Measurements from ENCODE around the gene AOPEP. TPM values are rescaled to one million over a fixed set of nuclear protein-coding genes. Genes with fewer than 3 reads are reported as not detected.
A peak's percentile ranks its signal among the peaks of the same experiment; 100 is the strongest.

The AOPEP gene
- total RNA-seq, 1 experiment from 2014 or later, result 89.5 TPM

GRCh38 chr9:95073918-95074317, 347.4 kb downstream of the AOPEP start:
- CTCF ChIA-PET, result no interaction called here
- peaks cover 15% of the 10 kb centered on the region for H3K4me1 Mint-ChIP-seq (ENCODE audit: low read depth, unreplicated experiment)
- peaks cover 53% of the 10 kb centered on the region for H3K36me3 Mint-ChIP-seq (ENCODE audit: insufficient read depth, unreplicated experiment)
- no peaks in the 10 kb centered on the region for H3K9me3 Mint-ChIP-seq (ENCODE audit: low read depth, unreplicated experiment)
- no peak for DNase-seq
- intact Hi-C loops (cut with micrococcal nuclease; ENCODE audit: unreplicated experiment), result no loop called here
- TF ChIP-seq CTCF (IDR thresholded peaks at IDR 0.05; ENCODE audit: unreplicated experiment), result no peak
- no TSS peak for BruUV-seq (replicated peaks)
- H3K27me3 Mint-ChIP-seq (ENCODE audit: unreplicated experiment), result no peaks in the 10 kb centered on the region
- no peak overlapping the region for H3K27ac Mint-ChIP-seq (ENCODE audit: unreplicated experiment)
- H3K4me3 Mint-ChIP-seq (ENCODE audit: low read depth, unreplicated experiment), result no peak overlapping the region

GRCh38 chr9:95074632-95075031, 348.1 kb downstream of the AOPEP start:
- DNase-seq, result no peak
- Mint-ChIP-seq H3K4me3 (ENCODE audit: low read depth, unreplicated experiment) (no peak overlapping the region), H3K4me1 (ENCODE audit: low read depth, unreplicated experiment) (peaks cover 15% of the 10 kb centered on the region), H3K9me3 (ENCODE audit: low read depth, unreplicated experiment) (no peaks in the 10 kb centered on the region), H3K36me3 (ENCODE audit: insufficient read depth, unreplicated experiment) (peaks cover 53% of the 10 kb centered on the region), H3K27ac (ENCODE audit: unreplicated experiment) (peak overlapping the region; percentile 56), H3K27me3 (ENCODE audit: unreplicated experiment) (no peaks in the 10 kb centered on the region)
- intact Hi-C loops (cut with micrococcal nuclease; ENCODE audit: unreplicated experiment), result no loop called here
- no TSS peak for BruUV-seq (replicated peaks)
- TF ChIP-seq CTCF (IDR thresholded peaks at IDR 0.05; ENCODE audit: unreplicated experiment), result no peak
- CTCF ChIA-PET, result no interaction called here

GRCh38 chr9:95075700-95076099, 349.2 kb downstream of the AOPEP start:
- peaks cover 11% of the 10 kb centered on the region for H3K4me1 Mint-ChIP-seq (ENCODE audit: low read depth, unreplicated experiment)
- CTCF ChIA-PET, result no interaction called here
- H3K36me3 Mint-ChIP-seq (ENCODE audit: insufficient read depth, unreplicated experiment), result peaks cover 52% of the 10 kb centered on the region
- BruUV-seq (replicated peaks), result no TSS peak
- no peak for DNase-seq
- no peaks in the 10 kb centered on the region for H3K27me3 Mint-ChIP-seq (ENCODE audit: unreplicated experiment)
- no peak for TF ChIP-seq CTCF (IDR thresholded peaks at IDR 0.05; ENCODE audit: unreplicated experiment)
- no peak overlapping the region for H3K4me3 Mint-ChIP-seq (ENCODE audit: low read depth, unreplicated experiment)
- H3K27ac Mint-ChIP-seq (ENCODE audit: unreplicated experiment), result no peak overlapping the region
- intact Hi-C loops (cut with micrococcal nuclease; ENCODE audit: unreplicated experiment), result no loop called here
- H3K9me3 Mint-ChIP-seq (ENCODE audit: low read depth, unreplicated experiment), result no peaks in the 10 kb centered on the region

- peaks cover 8% of the 10 kb centered on the region for H3K4me1 Mint-ChIP-seq (ENCODE audit: low read depth, unreplicated experiment)
- intact Hi-C loops (cut with micrococcal nuclease; ENCODE audit: unreplicated experiment), result no loop called here
These were observed 350.2 kb downstream of the AOPEP start for GRCh38 chr9:95076696-95077052.

More at GRCh38 chr9:95076696-95077052, 350.2 kb downstream of the AOPEP start:
- Mint-ChIP-seq H3K36me3 (ENCODE audit: insufficient read depth, unreplicated experiment) (peaks cover 60% of the 10 kb centered on the region), H3K9me3 (ENCODE audit: low read depth, unreplicated experiment) (no peaks in the 10 kb centered on the region), H3K27me3 (ENCODE audit: unreplicated experiment) (no peaks in the 10 kb centered on the region), H3K27ac (ENCODE audit: unreplicated experiment) (peak overlapping the region; percentile 47), H3K4me3 (ENCODE audit: low read depth, unreplicated experiment) (no peak overlapping the region)
- DNase-seq, result no peak
- CTCF ChIA-PET, result no interaction called here
- no TSS peak for BruUV-seq (replicated peaks)
- no peak for TF ChIP-seq CTCF (IDR thresholded peaks at IDR 0.05; ENCODE audit: unreplicated experiment)
